Effector CD4-positive, alpha-beta T cell (primary cell): Measurements from ENCODE around the gene COBLL1.

Source experiments
- DNase-seq: peaks from one replicate; pipeline ENCODE4 v3.0.0-alpha.2; 2020

Gene COBLL1

DNA sequence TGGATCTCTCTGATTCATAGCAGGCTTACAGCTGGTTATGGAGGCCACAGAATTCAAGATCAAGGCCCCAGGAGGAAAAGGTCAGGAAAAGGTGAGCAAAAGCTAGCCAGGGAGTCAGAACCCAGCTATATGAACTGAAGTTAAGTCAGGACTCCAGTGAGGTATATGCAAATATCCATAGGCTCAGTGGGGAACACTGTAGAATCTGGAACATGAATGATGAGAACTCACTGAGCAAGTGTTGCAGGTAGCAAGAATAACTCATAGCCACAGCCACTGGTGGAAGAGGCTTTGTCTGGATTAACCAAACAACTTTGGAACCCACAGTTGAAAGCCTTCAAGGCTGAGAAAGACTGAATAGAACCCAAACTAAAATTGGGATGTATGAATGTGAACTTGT, 24.7 kb downstream of the COBLL1 start:
- no peak for DNase-seq

DNA sequence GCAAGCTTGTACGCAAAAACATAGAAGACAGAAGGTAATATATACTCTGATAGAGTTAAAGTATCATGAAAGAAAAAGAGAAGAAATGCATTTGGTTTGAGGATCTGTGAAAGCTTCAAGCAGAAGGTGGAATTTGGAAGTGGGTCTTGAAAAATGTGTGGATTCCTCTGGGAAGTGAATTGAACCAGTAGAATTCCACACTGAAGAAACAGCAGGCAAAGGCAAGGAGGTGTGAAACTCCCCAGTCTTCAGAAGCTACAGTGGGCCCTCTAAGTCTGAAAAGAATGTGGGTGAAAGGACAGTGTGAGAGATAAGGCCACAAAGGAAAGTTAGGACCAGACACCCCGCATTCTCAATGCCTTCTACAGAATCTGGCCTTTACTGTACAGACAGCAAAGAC, 25.6 kb downstream of the COBLL1 start:
- no peak for DNase-seq

DNA sequence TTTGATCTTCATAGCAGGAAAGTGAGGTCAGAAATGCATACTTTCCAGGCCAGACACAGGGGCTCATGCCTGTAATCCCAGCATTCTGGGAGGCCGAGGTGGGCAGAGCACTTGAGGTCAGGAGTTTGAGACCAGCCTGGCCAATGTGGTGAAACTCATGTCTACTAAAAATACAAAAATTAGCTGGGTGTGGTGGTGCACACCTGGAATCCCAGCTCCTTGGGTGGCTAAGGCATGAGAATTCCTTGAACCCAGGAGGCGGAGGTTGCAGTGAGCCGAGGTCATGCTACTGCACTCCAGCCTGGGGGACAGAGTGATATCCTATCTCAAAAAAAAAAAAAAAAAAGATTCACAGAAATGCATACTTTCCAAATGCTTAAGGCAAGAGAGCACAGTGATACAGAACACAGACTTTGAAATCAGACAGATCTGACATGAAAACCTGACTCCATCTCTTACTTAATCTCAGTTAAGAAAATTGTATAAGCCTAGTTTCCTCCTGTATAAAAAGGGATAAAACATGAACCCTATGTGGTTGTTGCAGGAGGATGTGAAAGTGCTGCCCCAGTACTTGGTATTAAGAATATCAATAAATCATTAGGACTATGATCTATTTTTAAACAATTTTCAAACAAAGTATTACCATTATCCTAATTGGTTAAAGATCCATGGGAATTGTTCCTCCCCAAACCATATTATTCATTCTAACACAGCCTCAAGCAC, 26.4 kb downstream of the COBLL1 start:
- DNase-seq = no peak

DNA sequence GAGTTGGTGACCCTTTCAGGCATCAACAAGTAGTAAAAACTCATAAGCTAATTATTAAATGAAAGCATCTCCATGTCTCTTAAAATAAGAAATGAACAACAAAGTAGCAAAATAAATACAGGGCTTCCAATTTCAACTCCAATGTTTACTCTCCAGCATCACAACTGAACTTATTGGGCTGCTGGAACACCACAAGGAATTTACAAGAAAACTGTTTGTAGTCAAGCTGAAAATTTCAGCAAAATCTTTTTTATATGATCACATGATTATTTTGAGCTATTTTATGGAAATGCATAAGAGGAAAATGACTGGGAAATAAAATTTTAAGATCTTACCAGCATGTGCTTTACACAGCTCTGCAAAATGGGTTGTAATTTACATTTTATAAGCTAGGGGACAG, 28.1 kb downstream of the COBLL1 start:
- no peak for DNase-seq

DNA sequence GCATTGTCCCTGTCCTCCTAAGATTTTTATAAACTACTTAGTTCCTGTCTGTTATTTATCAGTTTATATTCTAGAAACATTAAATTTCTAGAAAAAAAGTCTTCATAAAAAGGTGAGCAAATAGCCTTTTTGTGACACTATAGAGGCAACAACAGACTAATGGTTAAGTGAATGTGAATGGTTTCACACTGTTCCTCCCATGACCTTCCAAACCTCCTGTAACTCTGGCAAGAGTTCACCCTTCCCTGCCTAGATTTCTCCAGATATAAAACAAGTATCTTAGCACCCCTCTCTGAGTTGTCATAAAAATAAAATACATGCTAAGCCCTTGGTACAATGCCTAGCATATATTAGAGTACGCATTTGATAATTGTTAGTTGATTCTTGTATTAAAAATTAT, 29.2 kb downstream of the COBLL1 start:
- DNase-seq = no peak

DNA sequence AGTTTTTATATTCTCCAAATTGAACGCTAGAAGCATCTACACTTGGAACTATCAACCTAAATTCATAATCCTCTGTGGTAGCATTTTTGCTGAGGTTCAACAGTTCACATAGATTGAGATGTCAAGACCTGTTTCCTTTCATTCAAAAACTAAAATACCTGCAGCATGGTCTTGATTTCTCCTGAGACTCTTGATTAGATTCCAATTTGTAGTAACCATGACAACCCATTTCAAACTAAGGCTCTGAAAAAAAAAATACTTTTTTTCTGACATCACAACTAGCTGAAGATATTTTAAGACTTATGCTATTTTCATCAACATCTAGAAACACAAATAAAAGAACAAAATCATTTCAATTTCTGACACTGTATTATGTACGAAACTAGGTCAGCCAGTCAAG, 29.8 kb downstream of the COBLL1 start:
- no peak for DNase-seq

DNA sequence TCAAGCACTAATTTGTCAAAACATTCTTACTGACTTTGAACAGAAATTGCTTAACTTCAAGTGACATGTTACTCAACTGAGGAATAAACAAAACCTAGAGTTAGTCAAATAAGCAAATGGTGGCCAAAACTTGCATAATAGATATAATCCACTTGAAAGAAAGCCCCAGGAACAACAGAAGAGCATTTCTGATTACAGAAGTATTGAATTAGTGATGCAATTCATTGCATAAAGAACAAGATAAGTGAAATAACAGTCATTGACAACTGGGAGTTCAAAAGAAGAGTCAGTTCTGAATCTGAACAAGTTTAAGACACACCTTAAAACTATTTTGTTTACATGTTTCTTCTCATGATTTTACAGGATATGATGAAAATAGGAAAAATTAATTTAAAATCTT, 30.8 kb downstream of the COBLL1 start:
- DNase-seq = no peak

DNA sequence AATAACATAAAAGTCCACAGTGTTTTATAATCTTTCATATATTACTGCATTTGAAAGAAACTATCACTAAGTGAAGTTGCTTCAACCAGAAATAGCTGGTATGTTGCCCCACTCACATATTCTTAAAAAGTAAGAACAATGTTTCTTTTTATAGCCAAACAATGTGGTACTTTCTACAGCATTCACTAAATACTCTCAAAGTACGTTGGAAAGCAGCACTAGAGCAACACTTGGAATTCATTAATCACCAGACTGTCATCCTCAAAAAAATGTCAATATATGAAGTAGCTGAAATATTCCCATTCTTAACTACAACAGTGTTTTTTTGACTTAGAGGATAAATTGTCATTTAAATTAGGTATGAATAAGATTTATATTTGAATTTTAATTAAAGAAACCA, 32.8 kb downstream of the COBLL1 start:
- DNase-seq = no peak

DNA sequence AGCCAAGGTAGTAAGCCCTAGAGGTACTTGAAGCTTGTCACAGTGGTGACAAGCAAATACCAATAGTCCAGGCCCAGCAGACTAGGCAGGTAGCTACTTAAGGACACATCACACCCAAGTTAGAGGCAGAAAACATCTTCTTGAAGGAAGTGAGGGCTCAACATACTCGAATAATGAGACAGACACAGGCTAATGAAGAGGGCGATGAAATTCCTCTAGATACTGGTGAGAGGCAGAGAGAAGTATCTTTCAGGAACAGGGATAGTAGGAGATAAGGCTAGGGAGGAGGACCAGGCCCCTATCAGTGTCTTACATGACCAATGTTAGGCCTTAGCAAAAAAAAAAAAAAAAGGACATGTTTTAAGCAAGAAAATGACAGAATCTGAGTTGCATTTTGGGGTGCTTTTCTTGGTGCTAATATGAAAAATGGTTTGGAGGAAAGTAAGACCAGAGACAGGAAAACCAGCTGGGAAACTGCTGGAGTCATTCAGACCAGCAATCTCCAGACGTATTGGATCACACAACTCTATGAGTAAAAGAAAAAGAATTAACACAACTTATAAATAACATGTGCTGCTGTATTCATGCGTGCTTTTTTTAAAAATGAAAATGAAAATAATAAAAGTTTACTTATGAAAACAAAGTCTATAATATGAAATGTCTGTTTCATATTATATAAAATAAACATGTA, 37.7 kb downstream of the COBLL1 start:
- DNase-seq = no peak

DNA sequence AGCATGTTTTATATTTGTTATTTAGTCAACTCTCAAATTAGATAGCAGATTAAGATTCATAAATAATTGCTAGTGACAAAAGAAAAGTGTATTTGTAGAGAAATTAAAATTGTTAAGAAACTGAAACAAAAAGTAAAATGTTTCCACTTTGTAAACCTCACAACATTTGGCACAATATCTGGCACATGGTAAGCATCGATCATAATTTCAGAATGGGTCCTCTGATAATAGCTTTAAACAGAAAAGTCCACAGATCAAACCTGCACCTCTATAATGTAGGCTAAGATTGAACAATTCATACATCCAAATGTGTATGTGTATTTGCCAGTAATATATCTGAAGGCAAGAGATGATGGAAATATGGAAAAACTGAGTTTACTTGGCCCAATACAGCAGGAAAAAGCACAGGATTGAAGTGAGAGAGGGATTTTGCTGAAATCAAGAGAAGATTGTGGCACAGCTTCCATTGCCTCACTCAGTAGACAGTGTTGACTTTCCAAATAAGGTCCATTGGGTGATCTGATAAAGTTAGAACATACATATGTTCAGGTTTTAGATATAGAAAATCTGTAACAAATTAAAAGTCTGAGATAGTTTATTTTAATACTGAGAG, 39.4 kb downstream of the COBLL1 start:
- DNase-seq = no peak

DNA sequence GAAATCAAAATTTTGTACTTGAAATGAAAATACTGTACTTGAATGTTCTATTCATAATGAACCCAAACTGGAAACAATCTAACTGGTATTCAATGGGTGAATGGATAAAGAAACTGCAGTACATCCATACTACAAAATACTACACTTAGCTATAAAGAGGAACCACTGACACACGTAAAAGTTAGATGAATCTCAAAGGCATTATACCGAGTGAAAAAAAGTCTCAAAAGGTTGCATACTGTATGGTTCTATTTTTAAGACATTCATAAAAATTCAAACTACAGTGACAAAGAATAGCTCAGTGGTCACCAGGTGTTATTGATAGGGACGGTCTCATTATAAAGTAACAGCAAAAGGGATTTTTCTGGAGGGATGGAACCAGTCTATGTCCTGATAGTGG, 41.1 kb downstream of the COBLL1 start:
- no peak for DNase-seq

DNA sequence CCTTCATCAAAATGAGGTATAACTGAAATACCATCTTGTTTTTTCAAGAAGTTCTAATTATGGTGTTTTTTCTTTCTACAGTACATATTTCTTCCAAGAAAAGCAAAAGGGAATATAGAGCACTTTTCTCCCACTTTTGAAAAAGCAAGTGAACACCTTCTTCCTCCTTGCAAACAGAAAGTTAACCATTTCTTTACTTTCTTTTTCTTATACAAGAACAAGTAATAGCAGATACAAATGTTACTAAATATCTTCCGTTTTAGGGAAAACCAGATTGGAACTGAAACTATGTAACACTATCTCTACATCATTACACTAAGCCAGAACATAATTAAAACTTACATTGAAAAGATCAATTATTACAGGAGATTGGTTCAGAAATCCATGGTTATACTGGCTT, 44.0 kb downstream of the COBLL1 start:
- DNase-seq = no peak

DNA sequence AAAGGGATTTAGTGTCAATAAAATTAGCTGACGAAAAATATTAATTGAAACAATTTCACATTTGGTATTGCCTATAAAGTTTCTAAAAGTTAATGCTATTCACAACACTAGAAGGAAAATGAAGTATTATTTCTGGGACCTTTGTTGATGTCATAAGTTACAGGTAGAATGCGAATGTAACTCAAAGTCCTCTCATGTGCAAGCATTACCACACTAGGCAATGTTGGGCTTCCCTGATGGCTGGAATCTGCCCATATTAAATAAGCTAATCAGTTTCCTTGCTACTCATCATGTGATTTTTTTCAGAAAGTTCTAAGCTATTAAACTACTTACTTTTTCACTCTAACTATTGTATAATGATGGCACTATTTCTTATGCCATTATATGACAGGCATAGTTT, 44.6 kb downstream of the COBLL1 start:
- DNase-seq = no peak

DNA sequence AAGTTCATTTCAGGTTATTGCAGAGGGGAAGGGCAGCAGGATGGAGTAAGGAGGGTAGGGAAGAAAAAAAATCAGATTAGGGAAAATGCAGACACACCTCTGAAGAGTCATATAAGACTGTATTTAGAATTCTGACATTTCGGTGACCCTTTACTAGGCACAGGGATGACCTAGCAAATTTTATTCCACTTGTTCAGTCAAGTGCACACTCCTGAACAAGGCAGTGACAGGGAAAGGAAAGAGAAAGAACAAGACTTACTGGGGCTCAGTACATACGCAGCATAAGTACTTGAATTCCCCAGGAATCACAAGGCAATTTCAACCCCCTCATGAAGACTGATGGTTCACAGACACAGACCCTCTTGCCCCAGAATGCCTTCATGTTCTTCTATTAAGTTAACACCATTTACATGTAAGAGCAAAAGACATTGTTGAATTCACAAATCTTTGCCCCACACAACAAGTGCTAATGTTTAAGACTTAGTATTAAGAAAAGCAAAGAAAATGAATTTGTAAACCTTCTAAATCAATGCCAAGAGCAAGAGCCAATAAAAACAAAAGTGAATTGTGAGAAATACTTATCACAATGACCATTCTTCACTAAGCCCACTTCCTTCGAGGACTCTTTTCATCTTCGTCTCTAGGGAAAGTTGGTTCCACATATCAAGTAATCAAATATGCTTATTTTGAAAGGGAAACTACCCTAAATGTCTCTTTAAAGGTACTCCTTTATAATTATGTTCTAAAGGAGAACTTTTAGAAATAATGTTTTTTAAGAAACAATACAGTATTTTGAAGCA, 47.0 kb downstream of the COBLL1 start:
- DNase-seq = no peak

DNA sequence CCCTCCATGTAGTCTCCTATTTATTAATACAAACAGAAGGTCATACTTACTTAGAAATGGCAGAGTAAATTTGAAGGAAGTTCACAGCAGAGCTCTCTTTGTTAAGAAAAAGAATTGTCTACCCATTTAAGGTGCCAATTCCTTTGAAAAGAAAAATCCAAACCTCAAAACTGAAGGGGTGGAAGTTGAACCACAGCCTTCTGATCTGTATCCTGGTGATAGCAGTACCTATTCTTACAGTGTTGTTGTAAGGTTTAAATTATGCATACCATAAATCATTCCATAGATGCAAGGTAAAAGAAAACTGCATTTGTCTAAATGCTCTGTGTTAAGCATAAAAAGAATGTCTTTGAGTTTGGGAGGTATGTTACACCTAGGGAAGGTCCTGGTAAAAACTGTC, 47.6 kb downstream of the COBLL1 start:
- DNase-seq = no peak

DNA sequence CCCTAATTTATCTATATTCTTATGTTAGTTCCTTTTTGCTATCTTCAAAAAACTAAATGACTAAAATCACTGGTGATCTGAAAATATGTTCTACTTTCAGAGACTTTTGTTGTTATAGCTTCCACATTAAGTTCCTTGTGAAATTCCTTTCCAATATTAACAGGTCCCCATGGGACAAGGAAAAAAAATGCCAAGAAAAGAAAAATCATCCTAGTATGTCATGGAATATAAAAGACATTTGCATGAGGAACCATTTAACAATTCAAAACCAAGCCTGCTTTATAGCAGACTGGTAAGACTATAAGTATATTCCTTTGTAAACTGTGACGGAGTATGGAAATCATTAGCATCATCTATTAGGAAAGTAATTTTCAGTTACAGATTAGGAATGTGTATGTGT, 48.1 kb downstream of the COBLL1 start:
- no peak for DNase-seq

DNA sequence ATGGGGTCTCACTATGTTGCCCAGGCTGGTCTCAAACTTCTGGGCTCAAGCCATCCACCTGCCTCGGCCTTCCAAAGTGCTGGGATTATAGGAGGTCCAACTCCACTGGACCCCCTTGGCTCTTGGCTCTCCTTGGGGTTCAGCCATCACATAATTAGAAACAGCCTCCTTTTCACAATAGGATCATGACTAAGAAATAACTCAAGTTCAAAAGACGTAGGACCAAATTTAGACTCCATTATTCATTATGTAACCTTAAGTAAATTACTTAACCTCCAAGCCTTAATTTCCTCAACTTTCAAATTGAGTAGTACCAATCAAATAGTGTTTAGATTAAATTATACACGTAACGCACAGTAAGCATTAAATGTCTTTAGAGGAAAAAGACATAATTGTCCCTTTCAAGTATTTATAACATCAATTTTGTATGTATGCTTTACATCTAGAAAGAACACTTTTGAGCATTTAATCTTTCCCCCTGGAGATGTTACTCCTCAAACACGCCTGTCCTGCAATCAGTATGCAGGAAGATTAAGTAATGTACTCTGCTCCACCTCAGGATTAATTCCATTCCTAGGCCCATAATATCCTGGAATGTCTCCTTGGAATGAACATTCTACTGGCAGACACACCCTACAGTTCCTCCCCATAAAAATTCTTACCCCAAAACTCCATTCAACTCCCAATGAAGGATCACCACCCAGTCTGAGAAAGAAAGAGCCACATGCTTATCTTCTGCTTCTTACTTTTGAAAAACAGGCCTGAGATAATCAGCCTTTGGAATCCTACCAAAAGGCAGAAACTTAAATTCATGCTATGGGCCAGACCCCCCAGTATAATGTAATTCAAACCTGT, 49.1 kb downstream of the COBLL1 start:
- DNase-seq = no peak

DNA sequence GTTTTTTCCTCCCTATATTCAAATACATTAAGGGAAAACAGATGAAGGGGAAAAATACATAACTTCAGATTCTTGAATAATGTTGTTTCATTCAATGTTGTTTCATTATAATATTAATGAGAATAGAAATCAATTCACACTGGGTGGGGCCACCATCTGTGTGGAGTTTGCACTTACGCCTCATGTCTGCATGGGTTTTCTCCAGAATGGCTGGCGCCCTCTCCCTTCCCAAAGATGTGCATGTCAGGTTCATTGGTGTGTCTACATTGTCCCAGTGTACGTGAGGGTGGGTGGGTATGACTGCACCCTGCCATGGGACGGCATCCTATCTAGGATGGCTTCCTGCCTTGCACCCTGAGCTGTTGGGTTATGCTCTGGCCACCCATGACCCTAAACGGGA, 51.7 kb downstream of the COBLL1 start:
- no peak for DNase-seq

DNA sequence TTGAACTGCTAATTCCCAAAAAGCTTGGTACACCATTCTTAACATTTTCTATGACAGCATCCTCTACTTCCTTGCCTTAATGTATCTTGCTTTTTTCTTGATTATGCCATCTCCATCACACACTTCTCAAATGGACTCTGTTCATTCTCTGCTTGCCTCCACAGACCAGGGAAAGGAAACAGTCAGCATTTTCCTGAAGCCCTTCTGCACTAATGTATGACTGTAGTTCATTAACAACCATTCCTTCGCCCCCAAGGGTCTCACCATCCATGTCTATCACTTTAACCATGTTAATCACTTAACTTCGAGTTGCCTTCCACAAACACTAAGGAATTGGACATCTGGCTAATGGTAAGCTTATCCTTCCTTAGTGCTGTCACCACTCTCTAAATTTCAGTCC, 54.8 kb downstream of the COBLL1 start:
- no peak for DNase-seq

DNA sequence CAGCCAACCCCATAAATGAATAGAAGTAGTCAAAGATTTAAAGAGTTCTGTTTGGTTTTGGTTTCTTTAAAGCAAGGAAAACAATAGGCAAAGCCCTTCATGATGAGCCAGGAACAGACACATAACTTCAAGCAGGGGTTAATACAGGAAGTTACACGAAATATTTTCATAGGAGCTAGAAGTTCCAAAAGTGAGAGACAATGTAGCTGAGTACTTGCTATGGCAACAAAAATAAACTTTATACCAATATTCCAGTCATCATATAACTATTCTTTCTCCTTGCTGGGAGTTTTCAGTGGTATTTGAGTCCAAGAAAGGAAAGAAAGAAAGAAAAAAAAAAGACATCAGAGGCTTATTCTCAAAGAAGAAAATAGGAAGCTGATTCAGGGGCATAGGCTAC, 56.2 kb downstream of the COBLL1 start:
- no peak for DNase-seq

DNA sequence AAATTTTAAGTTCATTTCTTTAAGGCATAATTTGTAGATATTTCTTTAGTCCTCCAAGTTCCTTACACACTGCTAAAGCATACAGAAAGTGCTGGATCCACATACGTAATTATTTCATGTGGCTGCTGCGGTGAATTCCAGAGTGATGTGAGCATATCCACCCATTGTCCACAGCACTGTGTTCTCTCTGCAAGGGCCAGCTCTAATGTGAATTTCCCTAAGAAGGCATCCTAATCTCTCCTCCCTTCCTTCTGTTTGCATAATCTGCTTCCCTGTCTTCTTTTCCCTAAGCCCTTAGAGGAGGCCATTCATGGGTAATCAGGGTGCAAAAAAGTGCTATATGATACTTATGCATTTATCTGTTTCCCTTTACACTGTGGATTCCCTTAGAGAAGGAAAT, 57.2 kb downstream of the COBLL1 start:
- no peak for DNase-seq

DNA sequence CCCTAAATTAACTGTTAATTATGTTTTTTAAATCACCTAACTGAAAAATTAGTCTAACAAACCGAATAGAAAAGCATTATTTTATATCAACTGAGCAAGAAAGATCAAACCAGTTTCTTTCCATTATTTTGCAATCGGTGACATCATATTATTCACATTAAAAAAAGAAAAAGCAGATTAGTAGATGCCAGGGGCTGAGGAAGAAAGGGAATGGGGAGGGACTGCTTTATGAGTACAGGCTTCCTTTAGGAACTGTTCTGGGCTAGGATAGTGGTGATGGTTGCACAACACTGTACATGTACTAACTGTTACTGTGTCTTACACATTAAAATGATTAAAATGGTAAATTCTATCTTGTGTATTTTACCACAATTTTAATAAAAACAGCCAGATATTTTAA, 59.3 kb downstream of the COBLL1 start:
- DNase-seq = no peak

DNA sequence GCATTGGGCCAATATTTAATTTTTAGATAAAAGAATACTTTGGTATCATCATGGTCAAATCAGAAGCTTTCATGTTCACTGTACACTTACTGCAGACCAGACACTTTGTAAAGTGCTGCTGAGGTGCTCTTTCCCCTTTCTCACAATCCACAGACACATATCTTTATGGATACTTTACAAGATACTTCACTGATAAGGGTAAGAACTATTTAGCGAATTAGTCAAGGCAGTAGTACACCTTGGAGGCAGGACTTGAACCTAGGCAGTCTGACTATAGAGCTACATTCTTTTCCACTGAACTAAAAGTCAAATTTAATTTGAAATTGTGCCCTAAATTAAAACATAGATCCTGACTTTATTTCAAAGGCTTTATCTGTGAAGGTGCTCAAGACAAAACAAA, 60.2 kb downstream of the COBLL1 start:
- DNase-seq = no peak
